WTC11 (cell line): ENCODE results near the gene LRRC61. TPM values are rescaled to one million over a fixed set of nuclear protein-coding genes. Genes with fewer than 3 reads are reported as not detected.
A peak's percentile ranks its signal among the peaks of the same experiment; 100 is the strongest.

ENCODE experiments used
- AFF4 ChIP-seq: sonication (generic); formaldehyde crosslinking; IDR thresholded peaks from 2 replicates; pipeline ENCODE4 v1.8.1; 2023; ENCODE audit warnings: mild to moderate bottlenecking, missing genetic modification reagents, borderline replicate concordance
- ATF6 ChIP-seq: sonication (generic); formaldehyde crosslinking; IDR thresholded peaks from 2 replicates; pipeline ENCODE4 v1.8.1; 2023; ENCODE audit warnings: mild to moderate bottlenecking, missing genetic modification reagents
- CBFB ChIP-seq: sonication (generic); formaldehyde crosslinking; IDR thresholded peaks from 2 replicates; pipeline ENCODE4 v1.8.1; 2022; ENCODE audit warnings: mild to moderate bottlenecking, low read depth, missing genetic modification reagents
- E2F1 ChIP-seq: sonication (generic); formaldehyde crosslinking; IDR thresholded peaks from 2 replicates; pipeline ENCODE4 v1.8.0; 2022; ENCODE audit warnings: mild to moderate bottlenecking, missing genetic modification reagents
- E2F4 ChIP-seq: sonication (generic); formaldehyde crosslinking; IDR thresholded peaks from 2 replicates; pipeline ENCODE4 v1.8.1; 2022; ENCODE audit warnings: low read depth, mild to moderate bottlenecking, moderate library complexity, missing genetic modification reagents, borderline replicate concordance
- E2F5 ChIP-seq: sonication (generic); formaldehyde crosslinking; IDR thresholded peaks from 2 replicates; pipeline ENCODE4 v1.8.1; 2022; ENCODE audit warnings: mild to moderate bottlenecking, moderate library complexity, missing genetic modification reagents
- EMX1 ChIP-seq: fragments of 250-450 bp; sonication (Bioruptor Pico); IDR thresholded peaks from 2 replicates; pipeline ENCODE4 v1.8.0; 2021; ENCODE audit warnings: mild to moderate bottlenecking
- FOXP4 ChIP-seq: sonication (generic); formaldehyde crosslinking; IDR thresholded peaks from 2 replicates; pipeline ENCODE4 v1.8.0; 2022; ENCODE audit warnings: mild to moderate bottlenecking, missing genetic modification reagents
- GABPB1 ChIP-seq: sonication (generic); formaldehyde crosslinking; IDR thresholded peaks from 2 replicates; pipeline ENCODE4 v1.8.1; 2023; ENCODE audit warnings: mild to moderate bottlenecking, missing genetic modification reagents
- HMGA2 ChIP-seq: fragments of 250-450 bp; sonication (Bioruptor Pico); IDR thresholded peaks from 2 replicates; pipeline ENCODE4 v1.4.0; 2021; ENCODE audit warnings: mild to moderate bottlenecking, moderate library complexity
- MYBL2 ChIP-seq: sonication (generic); formaldehyde crosslinking; IDR thresholded peaks from 2 replicates; pipeline ENCODE4 v1.8.1; 2023; ENCODE audit warnings: mild to moderate bottlenecking, moderate library complexity, missing genetic modification reagents
- PRDM15 ChIP-seq: sonication (generic); formaldehyde crosslinking; IDR thresholded peaks from 2 replicates; pipeline ENCODE4 v1.8.0; 2022; ENCODE audit warnings: missing genetic modification reagents
- PREB ChIP-seq: sonication (generic); formaldehyde crosslinking; IDR thresholded peaks from 2 replicates; pipeline ENCODE4 v1.8.1; 2022; ENCODE audit warnings: mild to moderate bottlenecking, missing genetic modification reagents, moderate library complexity, borderline replicate concordance
- RORB ChIP-seq: fragments of 250-450 bp; sonication (Bioruptor Pico); IDR thresholded peaks from 2 replicates; pipeline ENCODE4 v1.9.0; 2021; ENCODE audit warnings: mild to moderate bottlenecking
- TEAD1 ChIP-seq: sonication (generic); formaldehyde crosslinking; IDR thresholded peaks from 2 replicates; pipeline ENCODE4 v1.8.0; 2022; ENCODE audit warnings: mild to moderate bottlenecking, missing genetic modification reagents
- USF1 ChIP-seq: sonication (generic); formaldehyde crosslinking; IDR thresholded peaks from 2 replicates; pipeline ENCODE4 v1.8.0; 2022; ENCODE audit warnings: mild to moderate bottlenecking, missing genetic modification reagents
- ZNF219 ChIP-seq: sonication (generic); formaldehyde crosslinking; IDR thresholded peaks from 2 replicates; pipeline ENCODE4 v1.8.0; 2023; ENCODE audit warnings: missing genetic modification reagents, mild to moderate bottlenecking, borderline replicate concordance
- ZSCAN18 ChIP-seq: fragments of 250-450 bp; sonication (Bioruptor Pico); IDR thresholded peaks from 2 replicates; pipeline ENCODE4 v2.1.2; 2022; ENCODE audit warnings: mild to moderate bottlenecking, moderate library complexity
- total RNA-seq: library from RNA; stranded (reverse); gene quantifications from 3 replicates; pipeline ENCODE4 v1.2.3, GENCODE V29; 2021

LRRC61 gene
- total RNA-seq, 1 experiment from 2014 or later = 27.7 TPM

GRCh38 chr7:150322833-150323681 lies at the start of gene LRRC61, which contains the start of gene ACTR3C (continued):
- no peak for TF ChIP-seq ZSCAN18 (CRISPR knock-in tag)
- TF ChIP-seq HMGA2 = no peak
- TF ChIP-seq GABPB1 (CRISPR knock-in tag) = peak; percentile 15; the same call in 1 of the 2 replicates
- no peak for TF ChIP-seq RORB (CRISPR knock-in tag)
- TF ChIP-seq PREB (CRISPR knock-in tag) = no peak; the same call in 1 of the 2 replicates
- TF ChIP-seq ZNF219 (CRISPR knock-in tag) = no peak; the same call in 1 of the 2 replicates
- TF ChIP-seq TEAD1 (CRISPR knock-in tag) = no peak
- no peak for TF ChIP-seq AFF4 (CRISPR knock-in tag)
- no peak for TF ChIP-seq CBFB (CRISPR knock-in tag)
- TF ChIP-seq E2F1 (CRISPR knock-in tag) = no peak; the same call in 1 of the 2 replicates
- TF ChIP-seq EMX1 (CRISPR knock-in tag) = no peak
- TF ChIP-seq ATF6 (CRISPR knock-in tag) = no peak
- peak; percentile 68; the same call in 1 of the 2 replicates for TF ChIP-seq MYBL2
- no peak for TF ChIP-seq E2F4 (CRISPR knock-in tag)
- no peak for TF ChIP-seq USF1
- no peak; the same call in 1 of the 2 replicates for TF ChIP-seq FOXP4 (CRISPR knock-in tag)
- no peak for TF ChIP-seq PRDM15 (CRISPR knock-in tag)
- TF ChIP-seq E2F5 (CRISPR knock-in tag) = 0 out of 2 replicates have a peak, but pooled peaks have one; percentile 30
